ENCODE data around the gene ENPP1. TPM values are rescaled to one million over a fixed set of nuclear protein-coding genes. Genes with fewer than 3 reads are reported as not detected.

The ENPP1 gene
- total RNA-seq, 1 experiment from 2014 or later: 6.5 TPM

GRCh38 chr6:131917318-131917717 lies 109.5 kb downstream of the ENPP1 start:
- Histone ChIP-seq H3K9ac (ENCODE audit: low read length) (no peak overlapping the region), H3K4me3 (replicated peaks in 1 of 2; ENCODE audit: low read depth in 1 of 2, low read length in 2 of 2) (no peak overlapping the region), H3K36me3 (ENCODE audit: control insufficient read depth in 1 of 2, insufficient read depth in 2 of 2, low read length in 2 of 2) (no peaks in the 10 kb centered on the region), H3K4me1 (ENCODE audit: control insufficient read depth in 1 of 2, insufficient read depth in 2 of 2, low read length in 2 of 2) (0 out of 4 replicates have a peak, but pooled peaks cover 0 to 7% of the 10 kb centered on the region in 2 experiments), H3K9me3 (ENCODE audit: control insufficient read depth in 1 of 2, insufficient read depth in 1 of 2, low read depth in 1 of 2, low read length in 2 of 2) (no peaks in the 10 kb centered on the region), H3K4me2 (ENCODE audit: low read length) (no peak overlapping the region), H3K27ac (ENCODE audit: low read depth, low read length) (no peak overlapping the region), H3K79me2 (ENCODE audit: insufficient read depth, low read length) (no peaks in the 10 kb centered on the region), H4K20me1 (ENCODE audit: insufficient read depth) (no peaks in the 10 kb centered on the region), H3K27me3 (ENCODE audit: insufficient read depth, low read length) (no peaks in the 10 kb centered on the region), H2AFZ (ENCODE audit: low read depth, low read length, poor library complexity, severe bottlenecking) (no peak overlapping the region), H3K9me2 (ENCODE audit: insufficient read depth) (no peaks in the 10 kb centered on the region)
- intact Hi-C loops (cut with micrococcal nuclease): no loop called here
- no peak for ATAC-seq
- POLR2A ChIA-PET: no interaction called here
- TF ChIP-seq REST (IDR thresholded peaks at IDR 0.05; ENCODE audit: low read depth) (no peak), YY1 (IDR thresholded peaks at IDR 0.05; ENCODE audit: extremely low read depth, insufficient replicate concordance, low read depth, low read length) (no peak), ZFX (IDR thresholded peaks at IDR 0.05) (no peak), SRF (IDR thresholded peaks at IDR 0.05; ENCODE audit: low read depth) (no peak), CBX3 (IDR thresholded peaks at IDR 0.05; ENCODE audit: low read depth) (no peak), ELF1 (IDR thresholded peaks at IDR 0.05; ENCODE audit: borderline replicate concordance, low read depth) (no peak), SP1 (IDR thresholded peaks at IDR 0.05; ENCODE audit: low read depth) (no peak), CEBPB (IDR thresholded peaks at IDR 0.05; ENCODE audit: low read depth) (no peak), EZH2 (IDR thresholded peaks at IDR 0.05) (no peak), EGR1 (IDR thresholded peaks at IDR 0.05; ENCODE audit: low read depth) (no peak), FOSL1 (IDR thresholded peaks at IDR 0.05; ENCODE audit: low read depth) (no peak), EZH2phosphoT487 (IDR thresholded peaks at IDR 0.05; ENCODE audit: borderline replicate concordance) (no peak), JUND (IDR thresholded peaks at IDR 0.05) (no peak), MAX (IDR thresholded peaks at IDR 0.05) (no peak), SIN3A (IDR thresholded peaks at IDR 0.05; ENCODE audit: low read depth) (no peak), CTCF (IDR thresholded peaks at IDR 0.05 in 2 of 3, conservative IDR thresholded peaks at IDR 0.05 in 1 of 3; ENCODE audit: borderline replicate concordance in 1 of 3, insufficient read depth in 1 of 3, low read depth in 2 of 3, low read length in 2 of 3) (no peak), RAD21 (IDR thresholded peaks at IDR 0.05; ENCODE audit: low read depth) (no peak), POLR2A (IDR thresholded peaks at IDR 0.05; ENCODE audit: borderline replicate concordance, extremely low read depth, insufficient read depth, insufficient read length) (no peak), TCF7L2 (IDR thresholded peaks at IDR 0.05; ENCODE audit: borderline replicate concordance, extremely low read depth, insufficient read depth, insufficient read length) (no peak)
- no TSS peak for BruUV-seq (replicated peaks)
- RAD21 ChIA-PET (ENCODE audit: low non-redundant PET in 1 of 2, low total read pairs in 2 of 2, uncharacterized antibody in 2 of 2, unreplicated experiment in 2 of 2): no interaction called here
- CTCF ChIA-PET: interaction anchor here (1.2 to 1.9 kb wide), 2 partner anchors 11 to 222 kb away, joined by 3 to 7 read pairs; no protein-coding TSS in a partner anchor
- no peak for DNase-seq (ENCODE audit: low read depth, low spot score)

Measured in HCT116 (cell line).